AG04449 (cell line): ENCODE data around the gene WNT2.

ENCODE experiments used
- CTCF ChIA-PET: fragments of 350-600 bp; formaldehyde crosslinking; extraction: SDS; loops from one replicate; lab custom pipeline; 2021; ENCODE audit warnings: antibody characterized with exemption; lab: Yijun Ruan, JAX
- POLR2A ChIA-PET: fragments of 400-600, 350-600 bp; formaldehyde crosslinking; extraction: SDS; loops from one replicate; lab custom pipeline; 2020; ENCODE audit warnings: antibody characterized with exemption, inconsistent platforms; lab: Yijun Ruan, JAX
- DNase-seq: peaks from one replicate; pipeline ENCODE4 v3.0.0-alpha.2; 2010; ENCODE audit warnings: low read depth, low spot score
- H3K4me3 ChIP-seq: 2 replicates; pipeline ENCODE4 v1.5.1; 2011; ENCODE audit warnings: low read depth, mild to moderate bottlenecking, control low read depth, low read length
- TF ChIP-seq, protein P1 (sequence below): IDR thresholded peaks from one replicate; pipeline ENCODE4 v1.5.1; 2011; ENCODE audit warnings: mild to moderate bottlenecking, moderate library complexity, low read length, control low read depth, inconsistent platforms; ENCODE audit not compliant: insufficient read depth; ENCODE audit errors: missing control alignments

The WNT2 gene

DNA sequence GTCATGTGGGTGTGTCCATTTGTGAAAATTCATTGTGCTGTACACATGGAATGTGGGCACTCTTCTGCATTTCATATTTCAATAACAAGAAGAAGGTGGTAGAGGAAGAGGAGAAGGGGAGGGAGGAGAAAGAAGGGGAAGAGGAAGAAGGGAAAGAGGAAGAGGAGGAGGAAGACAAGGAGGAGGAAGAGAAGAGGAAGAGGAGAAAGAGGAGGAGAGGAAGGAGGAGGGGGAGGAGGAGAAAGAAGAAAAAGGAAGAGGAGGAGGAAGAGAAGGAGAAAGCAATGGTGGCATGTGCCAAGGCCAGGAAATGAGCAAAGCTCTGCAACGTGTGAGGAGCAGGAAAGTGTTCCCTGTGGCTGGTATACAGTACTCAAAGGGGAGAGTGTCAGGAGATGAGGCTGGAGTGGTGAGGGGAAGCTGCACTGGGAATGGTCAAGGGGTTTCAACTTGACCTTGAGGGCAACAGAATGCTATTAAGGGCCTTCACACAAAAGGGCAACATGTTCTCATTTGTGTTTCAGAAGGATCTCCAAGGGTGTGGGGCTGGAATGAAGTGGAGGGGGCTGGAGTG, 40.5 kb downstream of the WNT2 start:
- DNase-seq = no peak
- TF ChIP-seq, protein P1, sequence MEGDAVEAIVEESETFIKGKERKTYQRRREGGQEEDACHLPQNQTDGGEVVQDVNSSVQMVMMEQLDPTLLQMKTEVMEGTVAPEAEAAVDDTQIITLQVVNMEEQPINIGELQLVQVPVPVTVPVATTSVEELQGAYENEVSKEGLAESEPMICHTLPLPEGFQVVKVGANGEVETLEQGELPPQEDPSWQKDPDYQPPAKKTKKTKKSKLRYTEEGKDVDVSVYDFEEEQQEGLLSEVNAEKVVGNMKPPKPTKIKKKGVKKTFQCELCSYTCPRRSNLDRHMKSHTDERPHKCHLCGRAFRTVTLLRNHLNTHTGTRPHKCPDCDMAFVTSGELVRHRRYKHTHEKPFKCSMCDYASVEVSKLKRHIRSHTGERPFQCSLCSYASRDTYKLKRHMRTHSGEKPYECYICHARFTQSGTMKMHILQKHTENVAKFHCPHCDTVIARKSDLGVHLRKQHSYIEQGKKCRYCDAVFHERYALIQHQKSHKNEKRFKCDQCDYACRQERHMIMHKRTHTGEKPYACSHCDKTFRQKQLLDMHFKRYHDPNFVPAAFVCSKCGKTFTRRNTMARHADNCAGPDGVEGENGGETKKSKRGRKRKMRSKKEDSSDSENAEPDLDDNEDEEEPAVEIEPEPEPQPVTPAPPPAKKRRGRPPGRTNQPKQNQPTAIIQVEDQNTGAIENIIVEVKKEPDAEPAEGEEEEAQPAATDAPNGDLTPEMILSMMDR = no peak
- POLR2A ChIA-PET = no interaction called here
- H3K4me3 ChIP-seq = no peak overlapping the region
- CTCF ChIA-PET = interaction anchor here (1.5 kb wide), 1 partner anchor 9 kb away, joined by 5 read pairs; no protein-coding TSS in a partner anchor

DNA sequence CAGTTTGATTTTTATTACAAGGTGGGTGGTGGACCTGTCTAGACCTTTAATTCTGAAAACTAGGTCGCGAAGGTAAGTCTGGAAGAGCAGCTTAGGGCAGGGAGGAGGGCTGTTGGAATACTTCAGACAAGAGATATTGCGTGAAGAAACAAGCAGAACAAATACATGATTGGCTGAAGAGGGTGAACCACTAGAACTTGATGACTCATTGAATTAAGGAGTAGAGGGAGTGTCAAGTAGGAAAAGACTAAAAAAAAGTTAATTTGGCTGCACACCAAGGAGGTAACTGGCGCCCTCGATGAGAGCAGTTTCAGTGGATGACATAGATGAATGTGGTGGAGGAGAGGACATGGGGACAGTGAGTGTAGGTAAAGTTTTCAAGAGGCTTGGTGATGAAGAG, 41.3 kb downstream of the WNT2 start:
- ChIA-PET CTCF (no interaction called here), POLR2A (no interaction called here)
- TF ChIP-seq, protein P1 = no peak
- no peak overlapping the region for H3K4me3 ChIP-seq
- no peak for DNase-seq

DNA sequence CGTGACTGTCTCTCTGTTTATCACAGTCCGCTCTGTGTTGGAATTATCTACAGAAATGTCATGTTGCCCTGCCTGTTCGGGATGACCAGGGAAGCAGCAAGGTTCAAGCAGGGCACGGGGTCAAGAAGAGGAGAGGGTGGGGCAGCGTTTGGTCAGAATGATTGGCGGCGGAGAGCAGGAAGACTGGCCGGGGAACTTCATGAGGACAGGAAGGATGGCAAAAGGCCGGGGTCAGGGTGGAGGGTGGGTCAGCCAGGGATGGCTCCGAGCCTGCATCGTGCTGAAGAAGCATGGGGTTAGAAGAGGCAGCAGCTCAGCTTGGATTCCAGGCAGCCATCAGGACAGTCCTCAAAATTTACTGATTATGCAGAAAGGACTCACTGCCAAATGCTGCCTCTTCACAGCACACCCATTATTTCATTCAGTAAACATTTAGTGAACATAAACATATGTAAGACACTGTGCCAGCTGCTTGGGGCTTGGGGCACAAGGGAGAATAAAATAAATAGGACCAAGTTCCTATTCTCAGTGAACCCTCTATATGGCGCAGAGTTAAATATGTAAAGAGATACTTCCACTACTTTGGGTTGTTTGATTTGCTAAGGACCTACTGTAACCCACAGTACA, 42.8 kb downstream of the WNT2 start:
- no peak for DNase-seq
- ChIA-PET POLR2A (no interaction called here), CTCF (no interaction called here)

DNA sequence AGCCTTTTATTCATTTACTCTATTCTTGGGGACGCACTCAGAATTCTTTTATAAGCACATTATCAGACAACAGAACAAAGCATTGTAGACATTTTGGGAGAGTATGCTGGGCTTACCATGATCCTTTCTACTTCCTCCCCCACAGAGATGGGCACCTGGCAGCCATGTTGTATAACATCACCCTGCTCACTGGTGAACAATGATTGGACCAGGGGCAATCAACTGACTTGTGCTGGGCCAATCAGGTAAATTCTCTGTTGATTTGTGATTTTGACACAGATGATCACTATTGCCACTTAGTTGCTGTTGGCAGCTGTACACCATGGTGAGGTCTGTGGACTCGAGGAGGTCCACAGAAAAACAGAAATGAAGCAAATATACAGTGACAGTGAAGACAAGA, 43.7 kb downstream of the WNT2 start:
- TF ChIP-seq, protein P1 = no peak
- POLR2A ChIA-PET = no interaction called here
- H3K4me3 ChIP-seq = no peak overlapping the region
- CTCF ChIA-PET = no interaction called here
- no peak for DNase-seq

More for the DNA sequence above, 42.8 kb downstream of the WNT2 start:
- H3K4me3 ChIP-seq = no peak overlapping the region
- TF ChIP-seq, protein P1 = no peak

DNA sequence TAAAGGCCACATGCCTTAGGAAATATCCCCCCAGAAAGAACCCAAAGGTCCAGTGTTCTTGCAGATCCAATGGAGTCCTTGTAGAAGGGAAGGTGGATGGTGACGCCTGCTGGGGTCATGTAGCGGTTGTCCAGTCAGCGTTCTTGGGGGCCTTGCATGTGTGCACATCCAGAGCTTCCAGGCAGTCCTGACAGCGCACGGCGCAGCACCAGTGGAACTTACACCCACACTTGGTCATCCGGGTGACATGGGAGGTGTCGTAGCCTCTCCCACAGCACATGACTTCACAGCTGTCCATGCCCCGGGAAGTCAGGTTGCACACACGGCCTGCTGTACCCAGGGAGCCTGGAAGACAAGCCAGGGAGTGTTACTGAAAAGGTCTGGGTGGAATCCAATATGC, 44.8 kb downstream of the WNT2 start:
- TF ChIP-seq, protein P1 = no peak
- ChIA-PET POLR2A (no interaction called here), CTCF (interaction anchor here (0.8 kb wide), 1 partner anchor 15 kb away, joined by 3 read pairs; no protein-coding TSS in a partner anchor)
- no peak overlapping the region for H3K4me3 ChIP-seq
- DNase-seq = no peak

DNA sequence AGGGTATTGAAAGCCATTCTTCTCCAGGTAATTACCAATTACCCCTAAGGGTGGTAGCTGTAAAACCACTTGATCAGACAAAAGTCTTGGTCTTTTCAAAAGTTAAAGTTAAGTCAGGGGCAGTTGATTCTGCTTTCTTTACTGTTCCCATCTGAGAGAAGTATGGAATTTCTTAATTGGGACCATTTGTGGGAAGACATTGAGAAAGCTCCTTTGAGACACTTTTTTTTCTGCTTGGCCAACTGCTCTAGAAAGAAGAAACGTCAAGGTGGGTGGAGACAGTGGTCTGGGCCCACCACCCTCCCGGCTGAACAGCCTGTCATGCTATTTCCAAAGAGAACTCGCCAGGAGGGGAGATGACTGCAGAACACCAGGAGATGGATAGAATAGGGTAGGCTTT, 45.3 kb downstream of the WNT2 start:
- POLR2A ChIA-PET = no interaction called here
- no peak for DNase-seq
- CTCF ChIA-PET = no interaction called here
- TF ChIP-seq, protein P1 = no peak
- H3K4me3 ChIP-seq = no peak overlapping the region
